ENCODE results near the gene RTN4.

The RTN4 gene

DNA sequence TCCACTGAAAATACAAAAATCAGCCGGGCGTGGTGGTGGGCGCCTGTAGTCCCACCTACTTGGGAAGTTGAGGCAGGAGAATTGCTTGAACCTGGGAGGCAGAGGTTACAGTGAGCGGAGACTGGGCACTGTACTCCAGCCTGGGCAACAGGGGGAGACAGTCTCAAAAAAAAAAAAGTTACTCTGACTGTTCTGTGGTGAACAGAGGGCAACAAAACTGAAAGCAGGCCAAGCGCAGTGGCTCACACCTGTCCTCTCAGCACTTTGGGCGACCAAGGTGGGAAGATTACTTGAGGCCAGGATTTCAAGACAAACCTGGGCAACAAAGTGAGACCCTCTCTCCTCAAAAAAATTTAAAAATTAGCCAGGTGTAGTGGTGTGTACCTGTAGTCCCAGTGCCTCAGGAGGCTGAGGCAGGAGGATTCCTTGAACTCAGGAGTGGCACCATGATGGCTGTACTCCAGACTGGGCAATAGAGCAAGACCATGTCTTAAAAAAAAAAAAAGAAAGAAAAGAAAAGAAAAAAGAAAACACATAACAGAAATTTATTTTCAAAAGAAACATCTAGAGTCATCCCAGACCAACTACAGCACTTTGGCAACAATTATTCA, 13.6 kb upstream of the RTN4 start:
- TF ChIP-seq, protein P1, sequence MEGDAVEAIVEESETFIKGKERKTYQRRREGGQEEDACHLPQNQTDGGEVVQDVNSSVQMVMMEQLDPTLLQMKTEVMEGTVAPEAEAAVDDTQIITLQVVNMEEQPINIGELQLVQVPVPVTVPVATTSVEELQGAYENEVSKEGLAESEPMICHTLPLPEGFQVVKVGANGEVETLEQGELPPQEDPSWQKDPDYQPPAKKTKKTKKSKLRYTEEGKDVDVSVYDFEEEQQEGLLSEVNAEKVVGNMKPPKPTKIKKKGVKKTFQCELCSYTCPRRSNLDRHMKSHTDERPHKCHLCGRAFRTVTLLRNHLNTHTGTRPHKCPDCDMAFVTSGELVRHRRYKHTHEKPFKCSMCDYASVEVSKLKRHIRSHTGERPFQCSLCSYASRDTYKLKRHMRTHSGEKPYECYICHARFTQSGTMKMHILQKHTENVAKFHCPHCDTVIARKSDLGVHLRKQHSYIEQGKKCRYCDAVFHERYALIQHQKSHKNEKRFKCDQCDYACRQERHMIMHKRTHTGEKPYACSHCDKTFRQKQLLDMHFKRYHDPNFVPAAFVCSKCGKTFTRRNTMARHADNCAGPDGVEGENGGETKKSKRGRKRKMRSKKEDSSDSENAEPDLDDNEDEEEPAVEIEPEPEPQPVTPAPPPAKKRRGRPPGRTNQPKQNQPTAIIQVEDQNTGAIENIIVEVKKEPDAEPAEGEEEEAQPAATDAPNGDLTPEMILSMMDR (IDR thresholded peaks at IDR 0.05; ENCODE audit: low read depth, low read length), result no peak
- no peak overlapping the region for H3K4me3 ChIP-seq (ENCODE audit: low read depth, low read length)

GRCh38 chr2:55063226-55063625, 13.0 kb upstream of the RTN4 start:
- TF ChIP-seq, protein P1 (IDR thresholded peaks at IDR 0.05; ENCODE audit: low read depth, low read length), result no peak
- no peak overlapping the region for H3K4me3 ChIP-seq (ENCODE audit: low read depth, low read length)

- no peak overlapping the region for H3K4me3 ChIP-seq (ENCODE audit: low read depth, low read length)
- TF ChIP-seq, protein P1 (IDR thresholded peaks at IDR 0.05; ENCODE audit: low read depth, low read length), result no peak
These were observed 12.5 kb upstream of the RTN4 start for GRCh38 chr2:55062754-55063153.

DNA sequence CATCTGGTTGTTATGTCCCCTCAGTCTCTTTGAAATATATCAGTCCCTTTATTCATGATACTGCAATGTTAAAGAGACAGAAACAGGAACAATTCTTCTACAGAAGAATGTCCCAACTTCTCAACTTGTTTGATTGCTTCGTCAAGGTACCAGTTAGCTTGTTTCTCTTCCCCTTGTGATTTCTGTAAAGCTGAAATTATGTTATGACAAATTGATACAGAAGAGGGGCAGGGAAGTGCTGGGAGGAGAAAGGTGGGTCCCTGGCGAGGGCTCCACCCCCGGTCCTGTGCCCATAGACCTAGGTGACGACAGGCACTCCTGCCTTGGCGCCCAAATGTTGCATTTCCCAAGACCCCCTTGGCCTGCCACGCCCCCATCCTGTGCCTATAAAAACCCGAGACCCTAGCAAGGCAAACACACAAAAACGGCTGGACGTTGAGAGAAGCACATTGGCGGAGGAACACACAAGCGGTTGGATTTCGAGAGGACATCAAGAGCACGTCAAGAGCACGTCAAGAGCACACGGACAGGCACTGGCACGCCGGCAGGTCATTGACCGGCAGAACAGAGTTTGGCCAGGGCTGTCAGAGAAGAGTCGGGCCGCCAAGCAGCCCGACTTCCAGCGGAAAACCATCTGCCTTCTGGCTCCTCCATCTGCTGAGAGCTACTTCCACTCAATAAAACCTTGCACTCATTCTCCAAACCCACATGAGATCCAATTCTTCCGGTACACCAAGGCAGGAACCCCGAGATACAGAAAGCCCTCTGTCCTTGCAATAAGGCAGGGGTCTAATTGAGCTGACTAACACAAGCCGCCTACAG, 11.5 kb upstream of the RTN4 start:
- no peak overlapping the region for H3K4me3 ChIP-seq (ENCODE audit: low read depth, low read length)
- TF ChIP-seq, protein P1 (IDR thresholded peaks at IDR 0.05; ENCODE audit: low read depth, low read length), result no peak

DNA sequence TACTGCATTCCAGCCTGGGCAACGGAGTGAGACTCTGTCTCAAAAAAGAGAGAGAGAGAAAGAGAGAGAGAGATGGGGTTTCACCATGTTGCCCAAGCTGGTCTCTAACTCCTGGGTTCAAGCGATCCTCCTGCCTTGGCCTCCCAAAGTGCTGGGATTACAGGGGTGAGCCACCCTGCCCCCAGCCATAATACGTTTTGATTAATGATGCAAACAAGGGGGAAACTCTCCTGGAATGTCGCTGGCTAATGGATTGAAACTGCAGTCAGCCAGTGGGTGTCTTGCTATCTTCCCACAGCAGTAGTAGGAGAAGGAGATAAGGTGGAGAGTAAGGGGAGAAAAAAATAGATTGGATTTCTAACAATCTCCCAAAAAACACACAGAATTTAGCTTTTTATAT, 9.5 kb upstream of the RTN4 start:
- no peak overlapping the region for H3K4me3 ChIP-seq (ENCODE audit: low read depth, low read length)
- TF ChIP-seq, protein P1 (IDR thresholded peaks at IDR 0.05; ENCODE audit: low read depth, low read length), result no peak

- H3K4me3 ChIP-seq (ENCODE audit: low read depth, low read length), result no peak overlapping the region
These were observed 7.2 kb upstream of the RTN4 start for GRCh38 chr2:55057474-55057873.

More at GRCh38 chr2:55057474-55057873, 7.2 kb upstream of the RTN4 start:
- TF ChIP-seq, protein P1 (IDR thresholded peaks at IDR 0.05; ENCODE audit: low read depth, low read length), result no peak

Measured in WI38 (cell line).